Gastroesophageal sphincter (tissue), 4 donors: Measurements from ENCODE around the gene EXOSC3. TPM values are rescaled to one million over a fixed set of nuclear protein-coding genes. Genes with fewer than 3 reads are reported as not detected.

Experiments
- ATAC-seq: fragments of 150-250 bp; one replicate; pipeline ENCODE4 v1.9.1; 2016; ENCODE audit warnings: mild to moderate bottlenecking, moderate library complexity
- H3K27ac ChIP-seq, 4 donors: fragments of 200-600 bp; sonication (generic) in 3 of 4; 1 replicate in 3 of 4; 2 replicates in 1 of 4; pipeline ENCODE4 v1.5.1; 2016 to 2019
- H3K27me3 ChIP-seq: fragments of 200-600 bp; sonication (generic); one replicate; pipeline ENCODE4 v1.5.1; 2019
- H3K36me3 ChIP-seq, 2 donors: fragments of 200-600 bp; sonication (generic); one replicate each; pipeline ENCODE4 v1.5.1; 2019; ENCODE audit warnings: control low read depth in 1 of 2
- H3K4me1 ChIP-seq, 3 donors: fragments of 200-600 bp; sonication (generic); 1 replicate in 2 of 3; 2 replicates in 1 of 3; pipeline ENCODE4 v1.5.1; 2016 to 2019; ENCODE audit warnings: control low read depth in 2 of 3
- H3K4me3 ChIP-seq, 2 donors: fragments of 200-600 bp; sonication (generic); one replicate each; pipeline ENCODE4 v1.5.1; 2019; ENCODE audit warnings: mild to moderate bottlenecking in 1 of 2, moderate library complexity in 1 of 2
- H3K9me3 ChIP-seq, 3 donors: fragments of 200-600 bp; sonication (generic); one replicate each; pipeline ENCODE4 v1.5.1; 2017 to 2019; ENCODE audit warnings: control low read depth in 2 of 3
- EP300 ChIP-seq: sonication (generic); formaldehyde crosslinking; IDR thresholded peaks from one replicate; pipeline ENCODE4 v1.6.1; 2017; ENCODE audit warnings: antibody characterized with exemption, mild to moderate bottlenecking
- POLR2A ChIP-seq, 2 donors: fragments of 450-650 bp; IDR thresholded peaks; one replicate each; pipeline ENCODE4 v1.6.1; 2017; ENCODE audit warnings: antibody characterized with exemption in 2 of 2, mild to moderate bottlenecking in 2 of 2, moderate library complexity in 1 of 2
- POLR2AphosphoS5 ChIP-seq: sonication (generic); formaldehyde crosslinking; IDR thresholded peaks from one replicate; pipeline ENCODE4 v1.6.1; 2017; ENCODE audit warnings: antibody characterized with exemption
- WGBS, 2 donors: methylation state at CpG; one replicate each; pipeline ENCODE4 v1.1.5; 2018; ENCODE audit warnings: low coverage in 1 of 2; 5-methylcytosine and 5-hydroxymethylcytosine counted together
- total RNA-seq, 4 donors: library from RNA; depleted of rRNA; stranded (reverse); fragments of >200 nt; gene quantifications; one replicate each; pipeline ENCODE4 v1.1.0, GENCODE V29; 2016
- TF ChIP-seq, protein P1 (sequence below), 4 experiments: fragments of 200-600 bp in 2 of 4; fragments of 450-650 bp in 2 of 4; sonication (generic) in 1 of 4; IDR thresholded peaks; one replicate each; pipeline ENCODE4 v1.5.1; 2017 to 2019; ENCODE audit warnings: antibody characterized with exemption in 4 of 4, mild to moderate bottlenecking in 2 of 4, moderate library complexity in 2 of 4

Gene EXOSC3
- total RNA-seq, 4 donors from 2014 or later, result 31.0 to 73.3 (median 49.5) TPM

DNA sequence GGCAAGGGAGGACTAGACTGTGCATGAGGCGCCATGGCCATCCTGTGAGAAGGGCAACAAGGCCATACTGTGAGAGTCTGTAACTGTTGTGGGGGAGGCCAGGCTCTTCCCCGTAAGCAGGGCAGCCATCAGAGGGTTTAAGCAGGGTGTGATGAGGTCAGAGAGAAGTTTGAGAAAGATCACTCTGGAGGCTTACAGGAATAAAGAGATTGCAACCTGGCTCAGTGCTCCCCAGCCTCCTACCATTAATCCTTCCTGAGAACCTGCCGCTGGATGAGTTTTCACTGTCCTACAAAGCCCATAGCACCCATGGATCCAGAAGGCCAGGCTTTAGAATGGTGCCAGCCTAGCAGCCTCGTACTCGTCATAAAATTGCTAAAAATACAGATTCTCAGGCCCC, 45.6 kb downstream of the EXOSC3 start:
- Histone ChIP-seq H3K9me3 (no peaks in the 10 kb centered on the region), H3K36me3 (no peaks in the 10 kb centered on the region), H3K4me1 (no peaks in the 10 kb centered on the region), H3K27ac (no peak overlapping the region), H3K27me3 (no peaks in the 10 kb centered on the region), H3K4me3 (no peak overlapping the region)
- ATAC-seq, result no peak
- 100% methylated on average over 1 of the region's 5 CpGs; no CpG with 5 or more reads in 1 of the 2 donors for WGBS, 2 donors
- TF ChIP-seq POLR2A (IDR thresholded peaks at IDR 0.05), result no peak
- TF ChIP-seq, protein P1, sequence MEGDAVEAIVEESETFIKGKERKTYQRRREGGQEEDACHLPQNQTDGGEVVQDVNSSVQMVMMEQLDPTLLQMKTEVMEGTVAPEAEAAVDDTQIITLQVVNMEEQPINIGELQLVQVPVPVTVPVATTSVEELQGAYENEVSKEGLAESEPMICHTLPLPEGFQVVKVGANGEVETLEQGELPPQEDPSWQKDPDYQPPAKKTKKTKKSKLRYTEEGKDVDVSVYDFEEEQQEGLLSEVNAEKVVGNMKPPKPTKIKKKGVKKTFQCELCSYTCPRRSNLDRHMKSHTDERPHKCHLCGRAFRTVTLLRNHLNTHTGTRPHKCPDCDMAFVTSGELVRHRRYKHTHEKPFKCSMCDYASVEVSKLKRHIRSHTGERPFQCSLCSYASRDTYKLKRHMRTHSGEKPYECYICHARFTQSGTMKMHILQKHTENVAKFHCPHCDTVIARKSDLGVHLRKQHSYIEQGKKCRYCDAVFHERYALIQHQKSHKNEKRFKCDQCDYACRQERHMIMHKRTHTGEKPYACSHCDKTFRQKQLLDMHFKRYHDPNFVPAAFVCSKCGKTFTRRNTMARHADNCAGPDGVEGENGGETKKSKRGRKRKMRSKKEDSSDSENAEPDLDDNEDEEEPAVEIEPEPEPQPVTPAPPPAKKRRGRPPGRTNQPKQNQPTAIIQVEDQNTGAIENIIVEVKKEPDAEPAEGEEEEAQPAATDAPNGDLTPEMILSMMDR (IDR thresholded peaks at IDR 0.05), result no peak
- no peak for TF ChIP-seq EP300
- TF ChIP-seq POLR2AphosphoS5, result no peak

DNA sequence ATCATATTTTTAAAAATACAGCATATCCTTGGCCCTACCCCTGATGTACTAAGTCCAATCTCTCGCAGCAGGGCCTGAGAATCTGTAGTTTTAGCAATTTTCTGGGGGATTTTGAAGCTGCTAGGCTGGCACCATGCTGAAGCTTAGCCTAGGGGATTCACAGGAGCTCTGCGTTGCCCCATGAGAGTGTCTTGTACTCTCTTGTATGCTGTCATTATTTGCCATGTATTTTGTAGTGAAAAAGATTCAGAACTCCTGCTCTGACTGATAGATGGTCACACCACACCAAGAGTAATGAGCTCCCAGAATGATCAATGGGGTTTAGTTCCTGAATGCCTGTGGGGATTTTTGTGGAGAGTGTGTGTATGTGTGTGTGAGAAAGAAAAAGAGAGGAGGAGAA, 51.9 kb downstream of the EXOSC3 start:
- H3K27ac ChIP-seq, result no peak overlapping the region
- no peak for ATAC-seq
- no peaks in the 10 kb centered on the region for H3K4me1 ChIP-seq
- 83% methylated on average over 1 of the region's 2 CpGs; no CpG with 5 or more reads in 1 of the 2 donors for WGBS, 2 donors
- H3K4me3 ChIP-seq, result no peak overlapping the region
- no peaks in the 10 kb centered on the region for H3K9me3 ChIP-seq
- H3K27me3 ChIP-seq, result peaks cover 27% of the 10 kb centered on the region
- TF ChIP-seq EP300 (no peak), POLR2A (IDR thresholded peaks at IDR 0.05) (no peak), POLR2AphosphoS5 (no peak)
- TF ChIP-seq, protein P1 (IDR thresholded peaks at IDR 0.05), result no peak
- H3K36me3 ChIP-seq, result no peaks in the 10 kb centered on the region

DNA sequence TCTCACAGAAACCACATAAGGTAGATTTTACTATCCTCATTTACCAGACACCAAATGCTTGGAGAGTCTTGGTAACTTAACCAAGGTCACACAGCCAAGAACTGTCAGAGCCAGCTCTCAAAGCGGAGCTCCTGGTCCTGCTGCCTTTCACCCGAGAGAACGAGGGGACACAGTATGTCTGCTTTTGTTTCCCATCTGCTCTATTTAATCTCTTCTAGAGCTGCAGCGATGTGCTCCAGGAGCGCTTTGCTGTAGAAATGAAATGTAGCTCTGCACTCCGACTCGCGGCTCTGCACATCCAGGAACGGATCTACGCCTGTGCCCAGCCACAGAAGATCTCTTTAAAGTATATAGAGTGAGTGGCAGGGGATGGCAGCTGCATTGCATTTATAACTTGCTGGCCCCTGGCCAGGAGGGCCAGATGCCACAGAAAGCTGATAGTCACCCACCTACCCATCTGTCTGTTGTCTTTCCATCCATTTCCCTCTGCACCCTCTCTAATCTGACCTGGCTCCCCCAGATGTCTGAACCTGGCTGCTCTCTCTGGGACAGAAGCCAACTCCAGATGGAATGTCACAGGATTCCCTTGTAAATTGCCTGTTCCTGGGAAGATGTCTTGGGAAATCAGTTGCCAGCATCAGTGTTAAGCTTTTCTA, 52.6 kb downstream of the EXOSC3 start:
- Histone ChIP-seq H3K4me3 (no peak overlapping the region), H3K4me1 (no peaks in the 10 kb centered on the region), H3K9me3 (no peaks in the 10 kb centered on the region), H3K36me3 (no peaks in the 10 kb centered on the region), H3K27me3 (peaks cover 32% of the 10 kb centered on the region), H3K27ac (no peak overlapping the region)
- no peak for ATAC-seq
- TF ChIP-seq EP300 (no peak), POLR2AphosphoS5 (no peak), POLR2A (IDR thresholded peaks at IDR 0.05) (no peak)
- TF ChIP-seq, protein P1 (IDR thresholded peaks at IDR 0.05), result no peak
- WGBS, 2 donors, result 58 to 72% methylated on average over 10 of the region's 10 CpGs

DNA sequence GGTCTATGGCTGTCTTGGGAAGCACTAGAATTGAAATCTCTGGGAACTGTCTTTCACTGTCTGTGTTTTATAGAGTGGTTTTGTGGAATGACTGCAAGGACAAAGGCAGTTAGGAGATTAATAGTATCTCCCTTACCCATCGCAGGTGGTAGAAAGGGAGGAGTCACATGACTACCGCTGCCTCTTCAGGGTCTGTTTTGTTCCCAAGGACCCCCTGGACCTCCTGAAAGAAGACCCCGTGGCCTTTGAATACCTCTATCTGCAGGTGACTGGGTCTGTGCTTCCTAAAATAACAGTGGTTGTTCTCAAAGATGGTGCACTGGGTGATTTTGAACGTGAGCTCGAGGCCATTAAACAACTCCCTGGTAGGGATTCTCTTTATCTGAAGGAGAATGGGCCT, 54.0 kb downstream of the EXOSC3 start:
- Histone ChIP-seq H3K9me3 (no peaks in the 10 kb centered on the region), H3K27me3 (peaks cover 38% of the 10 kb centered on the region), H3K27ac (no peak overlapping the region), H3K36me3 (no peaks in the 10 kb centered on the region), H3K4me3 (no peak overlapping the region), H3K4me1 (no peaks in the 10 kb centered on the region)
- WGBS, 2 donors, result 25 to 43% methylated on average over 1 to 2 of the region's 5 CpGs
- no peak for ATAC-seq
- TF ChIP-seq EP300, result no peak
- TF ChIP-seq, protein P1 (IDR thresholded peaks at IDR 0.05), result no peak
- TF ChIP-seq POLR2AphosphoS5, result no peak
- no peak for TF ChIP-seq POLR2A (IDR thresholded peaks at IDR 0.05)

DNA sequence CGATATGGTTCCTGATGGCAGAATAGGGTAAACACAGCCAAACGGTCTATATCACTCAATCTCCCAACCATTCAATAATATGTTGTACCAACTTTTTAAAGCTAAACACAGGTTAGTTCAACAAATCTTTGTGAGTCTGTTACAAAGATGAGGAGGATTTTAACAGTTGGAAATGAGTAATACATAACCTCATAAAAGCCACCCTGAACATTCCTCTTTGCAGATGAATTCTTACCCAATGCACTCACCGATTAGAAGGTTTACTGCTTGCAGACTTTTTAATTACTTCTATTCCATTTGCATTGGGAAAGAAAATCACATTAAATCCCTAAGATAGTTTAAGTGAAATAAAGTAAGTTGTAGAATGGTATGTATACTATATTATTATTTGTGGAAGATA, 54.6 kb downstream of the EXOSC3 start:
- Histone ChIP-seq H3K9me3 (no peaks in the 10 kb centered on the region), H3K4me3 (no peak overlapping the region), H3K27ac (no peak overlapping the region), H3K4me1 (no peaks in the 10 kb centered on the region), H3K36me3 (no peaks in the 10 kb centered on the region), H3K27me3 (peaks cover 38% of the 10 kb centered on the region)
- TF ChIP-seq, protein P1 (IDR thresholded peaks at IDR 0.05), result no peak
- TF ChIP-seq POLR2A (IDR thresholded peaks at IDR 0.05), result no peak
- TF ChIP-seq POLR2AphosphoS5, result no peak
- no peak for TF ChIP-seq EP300
- 65 to 82% methylated on average over 3 of the region's 3 CpGs for WGBS, 2 donors
- ATAC-seq, result no peak
